Measurements from ENCODE around the gene ABR.

- no peak for TF ChIP-seq CTCF (IDR thresholded peaks at IDR 0.05; ENCODE audit: insufficient read depth, low read length)
- no peak for TF ChIP-seq REST (IDR thresholded peaks at IDR 0.05; ENCODE audit: insufficient replicate concordance, low read depth)
Observed at GRCh38 chr17:1223662-1224061, 43.9 kb upstream of the ABR start.

All from HL-60 (cell line).